GM12878 (cell line): ENCODE measurements around the gene MTHFD1L. TPM values are rescaled to one million over a fixed set of nuclear protein-coding genes. Genes with fewer than 3 reads are reported as not detected.

ENCODE experiments used
- CHD4 ChIP-seq: fragments of 200-600 bp; sonication (generic); IDR thresholded peaks from 2 replicates; pipeline ENCODE4 v1.6.1; 2016; ENCODE audit warnings: mild to moderate bottlenecking
- CUX1 ChIP-seq: IDR thresholded peaks from 2 replicates; pipeline ENCODE4 v1.6.1; 2012; ENCODE audit warnings: improper control_type of control experiment, low read depth, low read length; ENCODE audit not compliant: insufficient replicate concordance
- E4F1 ChIP-seq: fragments of 450-650 bp; IDR thresholded peaks from 2 replicates; pipeline ENCODE4 v1.6.1; 2018; ENCODE audit warnings: borderline replicate concordance, mild to moderate bottlenecking; ENCODE audit not compliant: partially characterized antibody
- GABPA ChIP-seq: IDR thresholded peaks from 2 replicates; pipeline ENCODE4 v1.6.1; 2014; ENCODE audit warnings: antibody characterized with exemption, low read depth, mild to moderate bottlenecking, inconsistent platforms
- IKZF1 ChIP-seq: fragments of 450-650 bp; conservative IDR thresholded peaks from 2 replicates; pipeline ENCODE4 v1.6.1; 2017; ENCODE audit warnings: antibody characterized with exemption, mild to moderate bottlenecking
- JUND ChIP-seq: IDR thresholded peaks from 2 replicates; pipeline ENCODE4 v1.6.1; 2012; ENCODE audit warnings: low read depth, mild to moderate bottlenecking, low read length, improper control_type of control experiment, moderate library complexity
- MLLT1 ChIP-seq: fragments of 450-650 bp; IDR thresholded peaks from 2 replicates; pipeline ENCODE4 v1.6.1; 2016; ENCODE audit warnings: mild to moderate bottlenecking
- NR2C1 ChIP-seq: fragments of 450-650 bp; IDR thresholded peaks from 2 replicates; pipeline ENCODE4 v1.6.1; 2017; ENCODE audit warnings: antibody characterized with exemption, mild to moderate bottlenecking, moderate library complexity
- PAX5 ChIP-seq: IDR thresholded peaks from 2 replicates; pipeline ENCODE4 v1.6.1; 2011; ENCODE audit warnings: low read depth, low read length, borderline replicate concordance
- PAX8 ChIP-seq: fragments of 450-650 bp; IDR thresholded peaks from 2 replicates; pipeline ENCODE4 v1.6.1; 2017; ENCODE audit warnings: mild to moderate bottlenecking, moderate library complexity
- POU2F2 ChIP-seq: IDR thresholded peaks from 3 replicates; pipeline ENCODE4 v1.6.1; 2011; ENCODE audit warnings: low read depth, mild to moderate bottlenecking, low read length, borderline replicate concordance
- RBBP5 ChIP-seq: fragments of 200-600 bp; sonication (generic); conservative IDR thresholded peaks from 2 replicates; pipeline ENCODE4 v1.6.1; 2016
- SP1 ChIP-seq: IDR thresholded peaks from one replicate; pipeline ENCODE4 v1.6.1; 2011; ENCODE audit warnings: low read depth, low read length
- SREBF2 ChIP-seq: IDR thresholded peaks from 2 replicates; pipeline ENCODE4 v1.6.1; 2012; ENCODE audit warnings: mild to moderate bottlenecking, low read length
- TCF3 ChIP-seq: IDR thresholded peaks from 2 replicates; pipeline ENCODE4 v1.6.1; 2012; ENCODE audit warnings: low read depth, mild to moderate bottlenecking, low read length, borderline replicate concordance; ENCODE audit not compliant: insufficient read depth
- ZNF592 ChIP-seq: fragments of 450-650 bp; IDR thresholded peaks from 2 replicates; pipeline ENCODE4 v1.6.1; 2017; ENCODE audit warnings: mild to moderate bottlenecking, moderate library complexity
- polyA plus RNA-seq, 11 experiments: library from polyadenylated mRNA; depleted of rRNA in 4 of 11; unstranded in 6 of 11; stranded (reverse) in 5 of 11; fragments of >200 nt; fragmentation: Nextera tagmentation in 4 of 11; fragmentation: Illumina TruSeq in 1 of 11; extraction: Ambion mirVana in 4 of 11; extraction: Trizol in 1 of 11; gene quantifications; 1 replicate in 1 of 11; 2 replicates in 10 of 11; pipeline versions ENCODE4 v1.2.1 to v1.2.3, GENCODE V29; 2011 to 2016; ENCODE audit warnings: inconsistent platforms in 2 of 11, missing spikeins in 2 of 11, low read depth in 1 of 11
- total RNA-seq, 4 experiments: library from RNA; depleted of rRNA in 3 of 4; stranded (reverse); fragments of >200 nt in 3 of 4; fragmentation: Illumina TruSeq in 1 of 4; extraction: Trizol in 1 of 4; gene quantifications; 2 replicates each; pipeline versions ENCODE4 v1.2.1 to v1.2.3, GENCODE V29; 2013 to 2021

The MTHFD1L gene
- total and polyA plus RNA-seq, 10 of the 15 experiments (the other 5 are each of a cell fraction or from before 2014, with no cell fraction given): 11.7 to 75.5 (median 28.8) TPM

GRCh38 chr6:150866147-150866990 is 867 bp downstream of the MTHFD1L start (continued):
- TF ChIP-seq IKZF1: peak; percentile 58; the same call in 1 of the 2 replicates
- no peak for TF ChIP-seq PAX5
- TF ChIP-seq SP1: no peak
- 0 out of 2 replicates have a peak, but pooled peaks have one; percentile 28 for TF ChIP-seq TCF3
- 0 out of 3 replicates have a peak, but pooled peaks have one; percentile 20 for TF ChIP-seq POU2F2
- no peak for TF ChIP-seq CUX1
- TF ChIP-seq JUND: no peak
- no peak for TF ChIP-seq MLLT1
- TF ChIP-seq SREBF2: no peak
- TF ChIP-seq RBBP5: no peak
- TF ChIP-seq NR2C1: no peak
- 0 out of 2 replicates have a peak, but pooled peaks have one; percentile 4 for TF ChIP-seq ZNF592
- no peak for TF ChIP-seq CHD4
- no peak for TF ChIP-seq GABPA
- TF ChIP-seq E4F1: no peak
- TF ChIP-seq PAX8: no peak
